Measurements from ENCODE around the gene GPC3.

The GPC3 gene

GRCh38 chrX:133880032-133880443 lies 105.4 kb downstream of the GPC3 start:
- no peak for DNase-seq

GRCh38 chrX:133878710-133879109 lies 106.7 kb downstream of the GPC3 start:
- no peak for DNase-seq

GRCh38 chrX:133876646-133877045 lies 108.7 kb downstream of the GPC3 start:
- DNase-seq, result no peak

GRCh38 chrX:133869270-133869669 lies 116.1 kb downstream of the GPC3 start:
- no peak for DNase-seq

- no peak for DNase-seq
Observed at GRCh38 chrX:133868682-133869081, 116.7 kb downstream of the GPC3 start.

GRCh38 chrX:133868250-133868649 lies 117.1 kb downstream of the GPC3 start:
- DNase-seq, result no peak

GRCh38 chrX:133865761-133866471 lies 119.5 kb downstream of the GPC3 start:
- no peak for DNase-seq

GRCh38 chrX:133864236-133864635 lies 121.2 kb downstream of the GPC3 start:
- no peak for DNase-seq

- no peak for DNase-seq
Observed at GRCh38 chrX:133859860-133860259, 125.5 kb downstream of the GPC3 start.

- no peak for DNase-seq
Observed at GRCh38 chrX:133859336-133859735, 126.1 kb downstream of the GPC3 start.

GRCh38 chrX:133857640-133858269 lies 127.6 kb downstream of the GPC3 start:
- no peak for DNase-seq

GRCh38 chrX:133856819-133857218 lies 128.6 kb downstream of the GPC3 start:
- DNase-seq, result no peak

- no peak for DNase-seq
Observed at GRCh38 chrX:133854290-133854689, 131.1 kb downstream of the GPC3 start.

- DNase-seq, result no peak
Observed at GRCh38 chrX:133852837-133853356, 132.5 kb downstream of the GPC3 start.

GRCh38 chrX:133852401-133852800 lies 133.0 kb downstream of the GPC3 start:
- no peak for DNase-seq

- DNase-seq, result no peak
Observed at GRCh38 chrX:133850399-133850798, 135.0 kb downstream of the GPC3 start.

- DNase-seq, result no peak
Observed at GRCh38 chrX:133849676-133850075, 135.7 kb downstream of the GPC3 start.

GRCh38 chrX:133847340-133847994 lies 137.9 kb downstream of the GPC3 start:
- DNase-seq, result no peak

- no peak for DNase-seq
Observed at GRCh38 chrX:133846311-133846710, 139.1 kb downstream of the GPC3 start.

- DNase-seq, result no peak
Observed at GRCh38 chrX:133840415-133840814, 145.0 kb downstream of the GPC3 start.

GRCh38 chrX:133838761-133839676 lies 146.4 kb downstream of the GPC3 start:
- DNase-seq, result peak; percentile 0

- DNase-seq, result no peak
Observed at GRCh38 chrX:133837091-133837490, 148.3 kb downstream of the GPC3 start.

- no peak for DNase-seq
Observed at GRCh38 chrX:133836561-133836960, 148.8 kb downstream of the GPC3 start.

Data from activated CD4-positive, alpha-beta T cell treated with anti-CD3 and anti-CD28 coated beads, Interleukin-2, amount 50 U/mL, for 1 hour (primary cell).